Stimulated activated CD4-positive, alpha-beta T cell treated with anti-CD3 and anti-CD28 coated beads, Interleukin-15, amount 100 ng/mL, for 1 hour (primary cell): ENCODE results near the gene OMP.

Source experiments
- DNase-seq, 2 donors: peaks; one replicate each; pipeline ENCODE4 v3.0.0-alpha.2; 2020; ENCODE audit warnings: low read depth in 1 of 2, low spot score in 1 of 2

OMP gene

DNA sequence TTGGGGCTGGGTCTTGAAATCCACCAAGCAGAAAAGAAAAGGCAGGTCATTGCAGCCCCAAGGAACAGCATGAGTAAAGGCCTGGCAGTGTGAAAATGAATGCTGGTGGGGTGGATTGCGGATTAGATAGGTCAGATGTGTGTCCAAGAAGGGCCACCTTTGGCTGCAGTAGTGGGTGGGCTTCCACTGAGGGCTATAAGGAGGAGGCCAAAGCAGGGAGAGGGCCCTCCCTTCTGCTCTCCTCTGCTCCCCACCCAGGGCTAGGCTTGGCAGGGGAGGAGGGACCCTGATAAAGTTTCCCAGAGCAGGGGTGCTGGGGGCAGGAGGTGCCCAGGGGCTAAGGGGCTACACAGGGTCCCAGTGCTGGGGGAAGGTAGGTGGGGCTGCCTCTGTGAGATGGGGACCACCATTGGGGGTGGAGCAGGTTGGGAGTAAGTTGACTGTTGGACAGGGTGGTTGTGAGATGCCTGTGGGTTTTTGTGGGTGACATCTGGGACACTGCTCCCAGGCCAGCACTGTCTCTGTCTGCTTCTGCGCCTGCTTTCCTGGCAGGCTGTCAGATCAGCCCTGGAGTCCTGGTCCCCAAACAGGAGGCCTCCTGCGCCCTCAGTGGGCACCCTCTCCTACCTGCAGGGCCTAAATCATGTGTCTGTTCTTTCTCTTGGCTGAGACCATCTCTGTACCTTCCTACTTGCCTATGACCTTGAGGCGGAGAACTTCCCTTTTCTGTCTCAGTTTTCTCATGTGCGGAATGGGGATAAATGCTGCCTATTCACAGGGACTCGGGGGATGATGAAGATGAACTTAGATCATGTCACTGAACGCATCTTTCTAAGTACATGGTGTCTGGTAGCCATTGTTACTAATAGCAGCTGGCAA is 33.9 kb upstream of the OMP start:
- no peak for DNase-seq

DNA sequence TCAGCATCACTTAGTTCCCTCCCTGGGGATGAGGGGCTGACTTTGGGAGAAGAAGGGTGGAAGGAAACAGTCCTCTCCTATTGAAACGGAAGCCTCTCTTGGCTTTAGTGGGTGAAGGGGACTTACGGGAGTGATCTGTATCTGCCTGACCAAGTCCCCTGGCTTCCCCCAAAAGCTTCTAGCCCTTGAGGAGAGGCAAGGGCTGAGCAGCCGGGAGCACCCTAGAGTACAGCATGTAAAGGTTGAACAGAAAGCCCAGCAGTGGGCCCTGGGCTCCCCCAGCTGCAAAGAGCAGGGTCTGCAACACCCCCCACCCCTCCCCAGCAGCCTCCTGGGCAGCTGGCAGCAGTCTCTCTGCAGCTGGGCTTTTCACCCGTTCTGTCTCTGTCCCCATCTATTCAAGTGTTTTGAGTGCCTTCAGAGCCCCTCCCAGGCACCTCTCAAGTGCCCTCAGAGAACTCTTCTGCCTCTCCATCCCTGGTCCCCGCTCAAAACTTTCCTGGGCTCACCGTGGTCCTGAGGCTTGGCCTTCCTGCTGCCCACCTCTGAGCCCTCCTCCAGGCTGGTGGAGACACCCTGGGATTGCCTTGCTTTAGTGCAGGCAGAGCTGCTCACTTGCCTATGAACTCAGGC is 33.2 kb upstream of the OMP start:
- DNase-seq = no peak

DNA sequence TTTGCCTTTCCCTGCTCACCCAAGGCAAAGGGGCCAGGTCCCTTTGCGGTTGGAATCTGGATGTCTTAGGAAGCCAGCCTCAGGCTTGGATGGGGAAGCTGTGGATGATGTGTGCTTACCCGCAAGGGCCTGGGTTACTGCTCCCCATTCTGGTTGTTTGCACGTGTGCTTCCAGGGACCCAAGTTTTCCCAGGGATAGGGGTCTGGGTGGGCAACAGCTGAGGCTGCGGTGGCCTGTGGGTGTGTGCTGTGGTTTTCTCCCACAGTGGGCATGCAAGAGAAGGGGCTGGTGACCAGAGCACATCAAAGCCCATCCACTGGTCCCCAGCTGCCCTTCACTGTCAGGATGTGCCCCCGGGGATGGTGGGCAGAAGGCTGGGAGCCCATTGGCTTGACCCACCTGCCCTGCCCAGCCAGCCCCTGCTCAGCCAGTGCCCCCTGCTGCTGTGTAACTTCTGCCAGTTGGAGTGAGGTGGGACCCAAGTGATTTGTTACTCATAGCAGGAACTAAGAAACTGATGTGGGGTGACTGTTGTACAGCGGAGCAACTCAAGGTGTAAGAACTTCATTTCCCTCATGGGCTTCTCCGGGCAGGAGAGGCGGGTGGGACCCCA is 32.6 kb upstream of the OMP start:
- no peak for DNase-seq

DNA sequence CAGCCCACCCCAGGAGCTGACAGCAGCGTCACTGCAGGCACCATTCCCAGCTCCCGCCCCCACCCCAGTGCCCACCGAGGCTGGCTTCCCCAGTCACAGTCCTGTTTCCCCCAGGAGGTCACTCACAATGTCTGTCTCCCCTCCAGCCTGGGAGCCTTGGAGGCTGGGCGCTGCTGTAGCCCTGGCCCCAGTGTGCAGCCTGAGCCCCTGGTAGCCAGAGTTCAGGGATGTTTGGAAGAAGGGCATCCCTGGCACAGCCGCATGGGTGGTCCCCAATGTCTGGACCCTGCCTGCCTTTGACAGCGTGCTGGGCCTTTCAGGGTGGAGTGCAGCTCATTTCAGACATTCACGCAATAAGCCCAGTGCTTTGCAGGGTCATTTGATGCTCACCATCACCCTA is 31.6 kb upstream of the OMP start:
- no peak for DNase-seq

DNA sequence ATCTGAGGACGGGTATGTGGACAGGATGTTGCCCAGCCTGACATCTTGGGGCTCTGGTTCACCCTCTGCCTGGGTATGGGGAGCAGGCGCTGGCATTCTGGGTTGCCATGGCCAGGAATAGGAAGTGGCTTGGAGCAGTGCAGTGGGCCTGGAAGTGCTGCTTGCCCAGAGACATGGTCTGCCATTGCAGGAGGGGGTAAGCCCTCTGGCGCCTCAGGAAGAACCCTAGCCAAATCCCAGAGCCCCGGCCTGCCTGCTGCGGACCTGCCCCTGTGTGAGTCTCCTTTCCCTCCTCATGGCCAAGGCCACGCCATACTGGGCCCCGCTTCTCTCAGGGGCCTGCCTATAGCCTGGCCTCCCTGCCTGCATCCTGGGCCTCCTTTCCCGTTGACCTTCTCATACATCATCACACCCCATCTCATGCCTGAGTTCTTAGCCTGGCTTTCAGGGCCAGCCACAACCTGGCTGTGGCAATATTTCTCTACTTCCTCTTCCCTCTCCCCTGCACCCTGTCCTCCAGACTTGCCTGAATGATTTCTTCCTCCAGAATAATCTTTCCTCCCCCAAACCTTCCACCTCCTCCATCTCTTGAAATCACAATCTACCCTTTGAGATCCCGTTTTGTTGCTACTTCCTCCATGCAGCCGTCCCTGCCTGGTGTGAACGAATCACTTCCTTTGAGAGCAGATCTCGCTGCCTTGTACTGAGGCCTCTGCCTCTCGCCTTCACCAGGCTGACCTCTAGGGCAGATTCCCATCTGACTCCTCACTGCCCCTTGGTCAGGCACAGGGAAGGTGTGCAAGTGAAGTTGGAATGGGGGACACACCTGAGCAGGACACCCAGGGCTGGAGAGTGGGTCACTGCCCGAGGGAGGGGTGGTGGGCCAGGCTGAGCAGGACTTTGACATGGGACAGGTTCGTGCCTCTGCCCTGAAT is 30.7 kb upstream of the OMP start:
- no peak for DNase-seq

DNA sequence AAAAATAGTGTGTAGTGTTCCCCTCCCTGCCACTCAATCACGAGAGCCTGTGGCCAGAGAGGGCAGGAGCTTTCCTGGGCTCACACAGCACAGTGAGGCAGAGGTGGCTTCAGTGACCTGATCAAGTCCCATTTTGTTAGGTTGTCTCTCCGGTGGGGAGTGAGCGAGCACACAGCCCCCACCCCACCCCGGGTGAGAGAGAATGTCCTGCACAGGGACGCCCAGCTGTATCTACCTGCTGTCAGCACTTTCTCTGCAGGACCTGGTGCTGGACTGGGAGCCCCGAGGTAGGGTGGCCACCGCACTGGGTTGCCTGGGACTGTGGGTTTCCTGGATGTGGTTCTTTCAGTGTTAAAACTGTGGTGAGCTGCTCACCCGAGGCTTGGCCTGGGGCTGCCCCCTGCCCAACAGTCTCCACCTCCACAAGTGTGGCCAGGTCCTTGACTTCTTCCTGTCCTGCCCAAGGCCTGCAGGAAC is 29.8 kb upstream of the OMP start:
- DNase-seq = no peak

DNA sequence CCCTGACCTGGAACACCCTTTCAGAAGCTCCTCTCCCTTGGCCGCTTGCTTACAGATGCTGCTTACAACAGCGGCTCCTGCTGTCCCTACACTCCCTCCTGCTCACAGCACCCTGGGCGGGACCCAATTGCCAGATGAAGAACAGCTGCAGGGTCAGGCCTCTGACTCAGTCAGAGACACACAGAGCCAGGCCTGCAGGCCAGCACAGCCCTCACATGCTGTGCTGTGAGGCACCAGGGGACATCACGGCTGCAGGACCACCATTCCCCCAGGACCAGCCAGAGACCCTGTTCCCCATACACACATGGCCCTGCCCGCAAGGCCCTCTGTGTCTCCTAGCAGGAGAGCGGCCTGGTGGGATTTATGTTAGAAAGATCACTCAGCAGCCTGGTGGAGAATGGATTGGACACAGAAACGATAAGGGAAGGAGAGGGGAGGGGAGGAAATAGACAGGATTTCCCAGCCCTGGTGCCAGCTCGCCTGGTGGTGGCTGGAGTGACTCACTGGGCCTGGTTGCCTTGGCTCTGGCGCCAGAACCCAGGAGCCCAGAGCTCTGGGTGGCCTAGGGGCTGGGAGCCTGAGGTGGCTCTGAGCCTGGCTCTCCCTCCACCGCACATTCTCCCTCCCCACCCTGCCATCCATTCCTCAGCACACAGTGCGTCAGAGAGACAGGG is 29.2 kb upstream of the OMP start:
- no peak for DNase-seq

DNA sequence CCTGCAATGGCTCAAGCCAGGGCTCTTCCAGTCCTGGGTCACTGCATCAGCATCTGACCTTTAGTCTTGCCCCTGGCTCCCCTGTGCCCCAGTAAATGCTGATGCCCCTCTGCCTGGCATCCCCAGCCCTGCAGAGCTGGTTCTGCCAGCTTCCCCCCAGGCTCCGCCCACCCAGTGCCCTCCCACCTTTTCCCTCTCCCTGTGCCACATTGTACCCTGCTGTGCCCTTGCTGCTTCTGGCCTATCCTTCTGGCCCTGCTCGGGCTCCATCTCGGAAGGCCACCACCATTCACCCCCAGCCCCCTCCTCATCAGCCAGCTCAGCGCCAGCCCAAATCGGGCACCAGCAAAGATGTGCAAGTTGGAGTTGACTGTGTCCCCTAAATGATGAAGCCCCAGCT is 28.4 kb upstream of the OMP start:
- no peak for DNase-seq

DNA sequence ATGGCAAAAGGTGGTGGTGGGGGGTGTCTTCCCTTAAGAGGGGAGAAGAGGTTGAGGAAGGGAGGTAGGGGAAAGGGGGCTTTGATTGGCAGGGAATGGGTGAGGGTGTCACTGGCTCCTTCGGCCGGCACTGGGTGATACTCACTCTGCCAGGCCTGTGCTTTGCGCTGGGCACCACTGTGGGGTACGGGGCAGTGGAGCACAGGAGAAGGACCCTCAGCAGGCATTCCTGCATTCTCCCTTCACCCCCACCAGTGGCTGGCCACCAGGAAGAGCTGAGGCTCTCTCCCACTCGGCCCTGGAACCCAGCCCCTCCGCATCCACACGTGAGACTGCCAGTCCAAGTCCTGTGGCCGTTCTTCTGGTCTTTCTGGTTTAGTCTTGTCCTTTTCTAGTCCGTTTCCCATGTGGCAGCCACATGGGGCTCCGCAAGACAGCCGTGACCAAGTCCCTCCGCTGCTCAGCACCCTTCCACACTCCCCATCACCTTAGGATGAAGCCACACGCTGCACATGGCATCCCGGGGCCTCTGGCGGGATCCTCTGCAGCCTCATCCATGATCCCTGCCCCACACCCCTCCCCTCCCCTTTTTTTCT is 27.9 kb upstream of the OMP start:
- DNase-seq = no peak

DNA sequence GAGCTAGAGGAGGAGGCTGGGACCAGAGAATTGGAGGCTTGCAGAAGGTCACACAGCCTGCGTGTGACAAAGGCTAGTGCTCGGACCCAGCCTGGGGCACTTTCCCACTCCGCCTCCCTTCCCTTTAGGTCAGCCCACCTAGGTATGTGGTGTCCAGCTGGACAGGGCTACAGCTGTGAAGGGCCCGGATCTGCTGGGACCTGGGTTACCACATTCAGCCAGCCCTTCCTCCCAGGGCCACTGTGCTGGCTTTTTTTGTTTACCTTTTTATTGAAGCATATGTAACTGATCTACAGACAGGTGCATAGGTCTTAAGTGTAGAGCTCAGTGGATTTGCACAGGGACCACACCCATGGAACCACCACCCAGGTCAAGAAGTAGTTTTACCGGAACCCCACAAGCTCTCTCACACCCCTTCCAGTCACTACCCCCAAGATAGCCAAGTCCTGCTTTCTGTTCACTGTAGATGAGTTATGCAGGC is 27.2 kb upstream of the OMP start:
- DNase-seq = no peak

DNA sequence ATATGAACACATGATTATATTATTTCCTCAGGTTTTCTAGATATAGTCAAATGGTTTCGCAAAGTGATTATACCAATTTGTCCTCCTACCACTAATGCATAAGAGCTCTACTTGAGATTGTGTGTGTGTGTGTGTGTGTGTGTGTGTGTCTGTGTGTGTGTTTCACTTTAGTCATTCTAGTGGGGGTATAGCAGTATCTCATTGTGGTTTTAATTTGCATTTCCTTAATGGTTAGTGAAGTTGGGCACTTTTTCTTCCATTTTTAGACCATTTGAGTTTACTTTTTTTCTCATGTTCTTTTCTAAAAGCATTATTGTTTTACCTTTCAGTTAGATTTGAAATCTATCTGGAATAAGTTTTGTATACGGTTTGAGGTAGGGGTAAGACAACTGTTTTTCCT is 23.0 kb upstream of the OMP start:
- no peak for DNase-seq

DNA sequence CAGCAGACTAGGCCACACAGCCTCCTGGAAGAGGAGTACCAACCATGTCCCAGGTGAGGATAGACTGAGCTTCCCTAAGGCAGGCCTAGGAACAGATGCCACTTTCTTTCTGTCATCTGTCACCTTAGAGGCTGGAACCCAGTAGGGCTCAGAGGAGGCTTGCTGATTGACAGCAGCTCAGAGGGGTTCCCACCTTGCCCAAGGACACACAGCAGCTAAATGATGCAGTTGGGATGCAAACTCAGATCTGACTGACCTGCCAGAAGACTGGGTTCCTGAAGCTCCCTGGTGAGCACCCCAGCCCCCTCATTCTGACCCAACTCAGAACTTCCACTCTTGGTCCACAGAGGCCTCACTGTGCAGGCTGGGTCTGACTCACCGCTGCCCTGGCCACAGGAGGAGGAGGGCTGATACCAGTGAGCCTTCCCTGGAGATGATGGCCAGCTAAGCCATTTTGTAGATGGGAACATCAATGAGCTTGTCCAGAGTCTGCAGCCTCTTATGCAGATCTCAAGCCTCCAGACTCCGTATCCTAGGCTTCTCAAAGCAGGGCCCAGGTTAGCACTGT is 21.9 kb upstream of the OMP start:
- DNase-seq = no peak

DNA sequence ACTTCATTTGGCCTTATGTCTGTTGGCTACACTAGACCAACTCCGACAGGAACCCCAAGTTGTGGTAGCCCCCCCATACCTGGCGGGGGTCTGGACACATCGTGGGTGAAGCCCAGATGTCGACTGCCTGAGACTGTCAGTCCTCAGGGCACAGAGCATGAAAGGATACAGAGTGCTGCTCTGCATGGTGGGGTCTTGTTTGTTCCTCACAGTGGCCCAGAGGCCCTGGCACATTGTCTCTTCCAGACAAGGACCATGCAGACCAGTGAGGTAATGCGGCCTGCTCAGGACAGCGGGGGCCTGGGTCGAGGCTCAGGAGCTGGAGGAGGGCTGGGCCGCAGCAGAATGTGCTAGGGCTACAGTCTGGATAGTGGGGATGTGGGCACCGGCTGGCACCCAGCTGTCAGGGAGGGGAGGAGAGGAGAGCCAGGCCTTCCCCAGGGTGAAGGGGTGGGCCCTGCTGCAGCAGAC is 21.2 kb upstream of the OMP start:
- no peak for DNase-seq

DNA sequence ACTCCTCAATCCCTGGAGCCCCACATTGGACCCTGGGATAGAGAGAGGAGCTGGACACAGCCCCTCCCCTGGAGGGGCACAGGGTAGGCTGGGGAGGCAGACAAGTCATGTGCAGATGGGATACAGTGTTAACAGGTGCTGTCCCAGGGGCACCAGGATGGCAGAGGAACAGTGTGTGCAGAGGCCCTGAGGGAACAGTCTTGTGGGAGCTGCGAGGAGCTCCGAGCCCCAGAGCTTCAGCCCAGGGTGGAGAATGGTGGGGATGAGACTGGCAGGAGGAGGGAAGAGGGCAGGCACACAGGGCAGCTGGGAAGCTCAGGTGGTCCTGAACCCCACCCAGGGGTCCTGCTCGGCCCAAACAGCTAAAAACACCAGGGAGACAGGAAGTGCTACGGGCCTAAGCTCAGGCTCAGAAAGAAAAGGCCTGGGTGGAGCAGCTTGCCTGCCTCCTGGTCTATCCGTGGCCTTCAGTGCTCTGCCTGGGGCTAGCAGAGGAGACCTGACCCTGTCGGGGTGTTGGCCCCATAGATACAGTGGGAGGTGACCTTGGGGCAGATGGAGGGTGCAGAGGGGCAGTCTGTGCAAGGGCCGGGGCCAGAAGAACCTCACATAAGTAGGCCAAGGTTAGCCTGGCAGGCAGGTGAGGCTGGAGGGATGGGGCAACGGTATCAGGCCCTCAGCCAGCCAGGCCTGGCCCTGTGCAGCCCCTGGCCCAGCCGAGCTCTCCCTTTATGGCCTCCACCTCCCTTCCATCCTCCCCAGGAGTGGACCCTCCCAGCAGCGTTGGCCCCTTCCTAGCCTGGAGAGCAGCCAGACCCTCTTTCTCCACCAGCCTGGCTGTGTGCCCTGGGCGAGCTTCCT is 20.4 kb upstream of the OMP start:
- DNase-seq = no peak

DNA sequence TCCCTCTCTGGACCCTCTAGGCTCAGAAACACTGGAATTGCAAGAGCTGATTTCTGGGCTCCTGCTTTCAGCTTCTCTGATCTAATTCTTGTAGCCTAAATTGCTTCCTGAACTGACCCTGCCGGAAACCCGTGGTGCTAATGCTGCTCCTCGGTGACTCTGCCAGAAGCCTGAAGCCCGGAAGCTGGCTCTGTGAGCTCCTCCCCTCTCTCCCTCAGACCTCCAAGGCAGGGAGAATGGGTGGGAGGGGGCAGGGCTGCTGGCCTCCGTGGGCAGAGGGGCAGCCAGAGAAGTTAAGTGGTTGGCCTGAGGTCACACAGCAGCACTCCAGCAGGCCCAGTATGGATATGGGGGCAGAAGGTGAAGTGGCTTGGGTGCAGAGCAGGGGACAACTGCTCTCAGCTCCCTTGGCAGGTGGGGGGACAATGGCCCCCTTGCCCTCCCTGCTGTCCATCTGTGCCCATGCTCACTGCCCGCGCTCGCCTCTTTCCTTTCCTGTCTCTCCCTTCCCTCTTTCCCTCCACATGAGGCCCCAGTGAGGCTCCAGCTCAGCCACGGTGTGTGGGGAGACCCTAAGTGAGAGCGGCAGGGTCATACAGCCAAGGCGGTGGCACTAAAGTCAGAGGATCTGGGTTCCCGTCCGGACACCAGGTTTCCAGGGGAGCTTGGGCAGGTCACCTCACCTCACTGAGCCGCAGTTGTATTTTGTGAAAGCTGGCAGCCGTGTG is 19.6 kb upstream of the OMP start:
- DNase-seq = no peak

DNA sequence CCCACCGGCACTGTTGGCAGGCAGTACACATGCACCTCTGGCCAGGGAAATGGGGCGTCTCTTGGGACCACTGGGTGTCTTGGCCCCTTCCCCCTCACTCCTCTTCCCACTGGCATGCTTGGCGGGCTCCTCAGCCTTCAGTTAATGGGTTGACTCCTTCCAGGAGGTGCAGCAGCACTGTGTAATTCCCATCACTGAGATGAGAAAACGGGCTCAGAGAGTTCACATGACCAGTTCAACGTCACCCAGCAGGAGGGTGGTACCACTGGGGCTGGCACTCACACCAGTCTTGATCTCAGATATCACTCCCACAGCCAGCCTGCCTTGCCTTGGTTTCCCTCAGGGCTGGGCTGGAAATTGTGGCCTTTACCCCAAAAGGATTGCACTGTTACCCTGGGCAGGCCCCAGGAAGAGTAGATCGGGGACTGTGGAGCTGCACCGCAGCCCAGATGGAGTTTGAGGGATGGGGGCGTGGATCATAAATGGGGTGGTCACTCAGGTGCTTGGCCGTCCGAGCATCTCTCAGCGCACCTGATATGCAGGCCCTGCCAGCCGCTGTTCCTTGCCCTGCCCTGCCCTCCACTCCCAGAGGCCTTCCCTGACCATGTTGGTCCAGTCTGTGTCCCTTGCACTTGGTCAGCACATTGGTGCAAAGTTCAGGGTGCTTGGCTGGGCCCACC is 18.9 kb upstream of the OMP start:
- no peak for DNase-seq

DNA sequence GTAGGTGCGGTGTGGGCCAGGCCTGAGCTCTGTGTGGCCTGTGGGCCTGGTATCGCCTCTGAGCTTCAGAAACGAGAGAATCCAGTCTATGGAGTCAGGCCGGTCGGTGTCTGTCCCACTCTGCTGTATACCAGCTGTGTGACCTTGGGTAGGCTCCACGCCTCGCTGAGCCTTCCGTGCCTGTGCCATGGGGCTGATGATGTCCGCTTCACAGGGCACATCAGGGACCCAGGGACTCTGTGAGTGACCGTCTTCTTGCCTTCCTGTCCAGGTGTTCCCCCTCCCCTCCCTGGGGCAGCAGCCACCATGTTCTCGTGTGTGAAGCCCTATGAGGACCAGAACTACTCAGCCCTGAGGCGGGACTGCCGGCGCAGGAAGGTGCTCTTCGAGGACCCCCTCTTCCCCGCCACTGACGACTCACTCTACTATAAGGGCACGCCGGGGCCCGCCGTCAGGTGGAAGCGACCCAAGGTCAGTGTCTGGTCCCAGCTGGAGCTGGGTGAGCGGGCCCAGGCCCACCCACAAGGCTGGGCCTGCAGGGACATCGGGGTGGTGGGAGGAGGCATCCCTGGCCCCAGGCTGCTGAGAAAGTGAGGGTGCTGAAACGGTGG is 18.0 kb upstream of the OMP start:
- DNase-seq = no peak
